Thoracic aorta endothelial cell (primary cell): ENCODE results near the gene SMIM44. TPM values are rescaled to one million over a fixed set of nuclear protein-coding genes. Genes with fewer than 3 reads are reported as not detected.

Experiments used
- small RNA-seq: library from RNA; depleted of rRNA; stranded (forward); fragments of <200 nt; gene quantifications from one replicate; pipeline ENCODE3, GENCODE V24; 2012
- total RNA-seq: library from RNA; depleted of rRNA; stranded (reverse); fragments of >200 nt; gene quantifications from 2 replicates; pipeline ENCODE4 v1.2.3, GENCODE V29; 2012

The SMIM44 gene
- total RNA-seq, result not detected in 2 replicates

GRCh38 chr19:3483226-3483628 is at the start of gene SMIM44:
Gene SMIM44, minus strand, starts transcription at chr19:3483441. Its CDS starts 38 bp downstream, at chr19:3483403.

GRCh38 chr19:3505598-3506383 is 22.6 kb upstream of the SMIM44 start, which contains the start of gene FZR1:
Gene FZR1, plus strand, starts transcription at chr19:3506311. Its CDS starts 16,679 bp downstream, at chr19:3522990.

GRCh38 chr19:3500429-3501101 is 17.3 kb upstream of the SMIM44 start, which contains the start of gene DOHH:
Gene DOHH, minus strand, starts transcription at chr19:3500674. Its CDS starts 3,860 bp downstream, at chr19:3496814.

GRCh38 chr19:3480383-3481091 is 2.7 kb downstream of the SMIM44 start, which contains the start of gene SMIM24:
Gene SMIM24, minus strand, starts transcription at chr19:3480525. Its CDS starts 62 bp downstream, at chr19:3480463.

Small RNAs within 50 kb of the gene (small RNA-seq; reads per million reads assigned to genes)
- gene RF00212, result not detected

Other genes with a start within 250 kb of the SMIM44 start
- gene NFIC, start 116.9 kb downstream of the SMIM44 start, total RNA-seq, result 55.2 and 83.0 TPM in 2 replicates
- not detected in 2 replicates for gene SMIM24, start 2.9 kb downstream of the SMIM44 start, total RNA-seq
- 9.6 and 10.1 TPM in 2 replicates for gene DOHH, start 17.2 kb upstream of the SMIM44 start, total RNA-seq
- gene FZR1, start 22.9 kb upstream of the SMIM44 start, total RNA-seq, result 31.0 and 39.8 TPM in 2 replicates
- gene TEKTIP1, start 55.7 kb upstream of the SMIM44 start, total RNA-seq, result not detected in 2 replicates
- gene MFSD12, start 74.1 kb upstream of the SMIM44 start, total RNA-seq, result 60.5 and 71.3 TPM in 2 replicates
- gene HMG20B, start 89.5 kb upstream of the SMIM44 start, total RNA-seq, result 77.7 and 82.0 TPM in 2 replicates
- gene GIPC3, start 102.0 kb upstream of the SMIM44 start, total RNA-seq, result 0.79 and 0.93 TPM in 2 replicates
- gene TBXA2R, start 123.4 kb upstream of the SMIM44 start, total RNA-seq, result 1.3 and 1.9 TPM in 2 replicates
- gene CACTIN, start 143.3 kb upstream of the SMIM44 start, total RNA-seq, result 24.5 and 27.1 TPM in 2 replicates
- 23.5 and 29.3 TPM in 2 replicates for gene PIP5K1C, start 217.0 kb upstream of the SMIM44 start, total RNA-seq
- not detected in 2 replicates for gene TJP3, start 224.9 kb upstream of the SMIM44 start, total RNA-seq